Cardiac fibroblast (primary cell): ENCODE measurements around the gene SKAP1.

Source experiments
- DNase-seq, 2 donors: peaks; one replicate each; pipeline versions ENCODE4 v3.0.0 to v3.0.0-alpha.2; 2010; ENCODE audit warnings: low read depth in 2 of 2
- H3K4me3 ChIP-seq, 2 donors: replicated peaks in 1 of 2; 1 replicate in 1 of 2; 2 replicates in 1 of 2; pipeline ENCODE4 v1.5.1; 2011; ENCODE audit warnings: low read depth in 2 of 2, low read length in 2 of 2, mild to moderate bottlenecking in 2 of 2, moderate library complexity in 1 of 2
- CTCF ChIP-seq: IDR thresholded peaks from one replicate; pipeline ENCODE4 v1.5.1; 2011; ENCODE audit warnings: low read depth, mild to moderate bottlenecking, low read length, inconsistent platforms

The SKAP1 gene

GRCh38 chr17:48439875-48440505, 10.0 kb upstream of the SKAP1 start:
- H3K4me3 ChIP-seq = no peak overlapping the region
- peak in 1 of 2 donors; percentile 7 for DNase-seq
- no peak for TF ChIP-seq CTCF

GRCh38 chr17:48439110-48439850, 9.3 kb upstream of the SKAP1 start:
- no peak for DNase-seq
- no peak for TF ChIP-seq CTCF
- no peak overlapping the region for H3K4me3 ChIP-seq

GRCh38 chr17:48438516-48439061, 8.6 kb upstream of the SKAP1 start:
- no peak overlapping the region for H3K4me3 ChIP-seq
- no peak for DNase-seq
- TF ChIP-seq CTCF = no peak

GRCh38 chr17:48433896-48434295, 3.9 kb upstream of the SKAP1 start:
- DNase-seq = no peak
- no peak for TF ChIP-seq CTCF

GRCh38 chr17:48432820-48433775, 3.1 kb upstream of the SKAP1 start:
- no peak for DNase-seq
- H3K4me3 ChIP-seq = no peak overlapping the region
- TF ChIP-seq CTCF = no peak

More at GRCh38 chr17:48433896-48434295, 3.9 kb upstream of the SKAP1 start:
- no peak overlapping the region for H3K4me3 ChIP-seq

- no peak for DNase-seq
- no peak for TF ChIP-seq CTCF
- no peak overlapping the region for H3K4me3 ChIP-seq
Observed at GRCh38 chr17:48429156-48429555, 858 bp downstream of the SKAP1 start.
